HG03280 (cell line): ENCODE data around the gene EID2B.

Source experiments
- ATAC-seq: cut with Tn5 transposase; IDR thresholded peaks from one replicate; pipeline ENCODE4 v1.9.1; 2021; ENCODE audit warnings: mild to moderate bottlenecking, moderate library complexity; ENCODE audit not compliant: unreplicated experiment

Gene EID2B

GRCh38 chr19:39499932-39500331, 32.7 kb downstream of the EID2B start:
- ATAC-seq, result no peak

GRCh38 chr19:39498798-39499642, 33.6 kb downstream of the EID2B start, which contains the start of gene DLL3:
Gene DLL3 (plus strand): TSS chr19:39498947. CDS start chr19:39498975, 28 bp downstream.
- ATAC-seq, result no peak

GRCh38 chr19:39497996-39498797, 34.5 kb downstream of the EID2B start:
- ATAC-seq, result no peak

- ATAC-seq, result no peak
Observed at GRCh38 chr19:39497701-39497995, 35.0 kb downstream of the EID2B start.

GRCh38 chr19:39496063-39496462, 36.6 kb downstream of the EID2B start:
- no peak for ATAC-seq

- ATAC-seq, result no peak
Observed at GRCh38 chr19:39494661-39495060, 38.0 kb downstream of the EID2B start.

GRCh38 chr19:39492788-39493187, 39.9 kb downstream of the EID2B start:
- ATAC-seq, result no peak

- no peak for ATAC-seq
Observed at GRCh38 chr19:39492225-39492624, 40.4 kb downstream of the EID2B start.

GRCh38 chr19:39489756-39490155, 42.9 kb downstream of the EID2B start:
- ATAC-seq, result no peak

- ATAC-seq, result no peak
Observed at GRCh38 chr19:39483141-39483540, 49.5 kb downstream of the EID2B start.

- ATAC-seq, result no peak
Observed at GRCh38 chr19:39481676-39482075, 51.0 kb downstream of the EID2B start.

- ATAC-seq, result no peak
Observed at GRCh38 chr19:39481229-39481545, 51.5 kb downstream of the EID2B start.
